SU-DHL-6 (cell line): ENCODE measurements around the gene AMMECR1.

Experiments
- H2AFZ ChIP-seq: fragments of 200-600 bp; sonication (generic); 2 replicates; pipeline ENCODE4 v1.6.1; 2014; ENCODE audit warnings: low read depth, mild to moderate bottlenecking, moderate library complexity, mixed read lengths, antibody characterized with exemption, low read length; ENCODE audit not compliant: severe bottlenecking
- H3F3A ChIP-seq: fragments of 200-600 bp; shearing (Covaris generic); 2 replicates; pipeline ENCODE4 v1.6.0; 2016; ENCODE audit warnings: antibody characterized with exemption, mild to moderate bottlenecking; ENCODE audit not compliant: insufficient read depth
- H3K27ac ChIP-seq: fragments of 200-600 bp; sonication (generic); 2 replicates; pipeline ENCODE4 v1.5.1; 2016; ENCODE audit warnings: low read depth, mild to moderate bottlenecking, low read length, moderate library complexity, mixed read lengths
- H3K27me3 ChIP-seq: fragments of 200-600 bp; sonication (generic), shearing (Covaris generic); 2 replicates; pipeline ENCODE4 v1.6.0; 2014; ENCODE audit warnings: mild to moderate bottlenecking, low read length
- H3K36me3 ChIP-seq: fragments of 200-600 bp; sonication (generic); 2 replicates; pipeline ENCODE4 v1.6.1; 2014; ENCODE audit warnings: mild to moderate bottlenecking, low read length, mixed read lengths
- H3K4me2 ChIP-seq: fragments of 300-600, 200-600 bp; shearing (Covaris generic), sonication (generic); 2 replicates; pipeline ENCODE4 v1.6.0; 2014; ENCODE audit warnings: low read length, low read depth, mild to moderate bottlenecking; ENCODE audit not compliant: poor library complexity, severe bottlenecking
- H3K4me3 ChIP-seq: fragments of 200-600 bp; sonication (generic); 2 replicates; pipeline ENCODE4 v1.5.1; 2014; ENCODE audit warnings: antibody characterized with exemption, low read length, mild to moderate bottlenecking, mixed read lengths; ENCODE audit not compliant: insufficient read depth, poor library complexity, severe bottlenecking
- H3K79me2 ChIP-seq: fragments of 200-600 bp; sonication (generic); 2 replicates; pipeline ENCODE4 v1.6.1; 2014; ENCODE audit warnings: mild to moderate bottlenecking, low read length, moderate library complexity; ENCODE audit not compliant: insufficient read depth
- H3K9ac ChIP-seq: fragments of 200-600 bp; sonication (generic); 2 replicates; pipeline ENCODE4 v1.7.0; 2014; ENCODE audit warnings: mild to moderate bottlenecking, low read length
- H3K9me2 ChIP-seq: fragments of 200-600 bp; sonication (generic); replicated peaks from 2 replicates; pipeline ENCODE4 v1.6.1; 2014; ENCODE audit warnings: low read length; ENCODE audit not compliant: insufficient read depth
- H3K9me3 ChIP-seq: fragments of 200-600 bp; sonication (generic); 2 replicates; pipeline ENCODE4 v1.6.1; 2014; ENCODE audit warnings: low read length, mixed read lengths; ENCODE audit not compliant: insufficient read depth
- H4K20me1 ChIP-seq: fragments of 200-600 bp; sonication (generic); 2 replicates; pipeline ENCODE4 v1.6.1; 2014; ENCODE audit warnings: low read depth, mild to moderate bottlenecking, antibody characterized with exemption, low read length, moderate library complexity, mixed read lengths
- CTCF ChIP-seq: fragments of 200-600 bp; sonication (generic); IDR thresholded peaks from one replicate; pipeline ENCODE4 v1.5.1; 2017; ENCODE audit warnings: antibody characterized with exemption, mild to moderate bottlenecking, low read length, moderate library complexity; ENCODE audit not compliant: insufficient read depth, poor library complexity, severe bottlenecking
- EZH2phosphoT487 ChIP-seq: fragments of 200-600 bp; sonication (generic), shearing (Covaris generic); conservative IDR thresholded peaks from 2 replicates; pipeline ENCODE4 v1.6.1; 2018; ENCODE audit warnings: mild to moderate bottlenecking, antibody characterized with exemption, low read length, moderate library complexity, mixed read lengths

The AMMECR1 gene

GRCh38 chrX:110267874-110268273, 50.0 kb downstream of the AMMECR1 start:
- Histone ChIP-seq H3K9me2 (no peaks in the 10 kb centered on the region), H3F3A (no peaks in the 10 kb centered on the region), H3K9ac (no peak overlapping the region), H3K27me3 (no peaks in the 10 kb centered on the region), H4K20me1 (no peaks in the 10 kb centered on the region), H2AFZ (no peak overlapping the region), H3K36me3 (no peaks in the 10 kb centered on the region), H3K9me3 (no peaks in the 10 kb centered on the region), H3K4me2 (no peak overlapping the region), H3K27ac (no peak overlapping the region), H3K79me2 (no peaks in the 10 kb centered on the region), H3K4me3 (no peak overlapping the region)
- TF ChIP-seq CTCF: no peak
- no peak for TF ChIP-seq EZH2phosphoT487

- no peak overlapping the region for H2AFZ ChIP-seq
- TF ChIP-seq EZH2phosphoT487 (no peak), CTCF (no peak)
- H3K9ac ChIP-seq: no peak overlapping the region
These were observed 52.2 kb downstream of the AMMECR1 start for GRCh38 chrX:110265661-110266060.

GRCh38 chrX:110259117-110259516, 58.8 kb downstream of the AMMECR1 start:
- no peaks in the 10 kb centered on the region for H3K79me2 ChIP-seq
- H3F3A ChIP-seq: no peaks in the 10 kb centered on the region
- no peak overlapping the region for H2AFZ ChIP-seq
- no peaks in the 10 kb centered on the region for H3K27me3 ChIP-seq
- no peak overlapping the region for H3K4me2 ChIP-seq
- H4K20me1 ChIP-seq: no peaks in the 10 kb centered on the region
- no peak overlapping the region for H3K27ac ChIP-seq
- no peaks in the 10 kb centered on the region for H3K9me3 ChIP-seq
- no peak overlapping the region for H3K4me3 ChIP-seq
- TF ChIP-seq EZH2phosphoT487: no peak
- no peak for TF ChIP-seq CTCF
- H3K9me2 ChIP-seq: no peaks in the 10 kb centered on the region
- no peaks in the 10 kb centered on the region for H3K36me3 ChIP-seq
- no peak overlapping the region for H3K9ac ChIP-seq

More at GRCh38 chrX:110265661-110266060, 52.2 kb downstream of the AMMECR1 start:
- Histone ChIP-seq H3K4me3 (no peak overlapping the region), H3K9me2 (no peaks in the 10 kb centered on the region), H3K9me3 (no peaks in the 10 kb centered on the region), H3K4me2 (no peak overlapping the region), H3K27ac (no peak overlapping the region), H3F3A (no peaks in the 10 kb centered on the region), H3K27me3 (no peaks in the 10 kb centered on the region), H3K79me2 (no peaks in the 10 kb centered on the region), H3K36me3 (no peaks in the 10 kb centered on the region), H4K20me1 (no peaks in the 10 kb centered on the region)

GRCh38 chrX:110258552-110258951, 59.3 kb downstream of the AMMECR1 start:
- Histone ChIP-seq H3K27ac (no peak overlapping the region), H3K4me2 (no peak overlapping the region), H3F3A (no peaks in the 10 kb centered on the region), H3K9me2 (no peaks in the 10 kb centered on the region), H3K4me3 (no peak overlapping the region), H2AFZ (no peak overlapping the region), H3K9me3 (no peaks in the 10 kb centered on the region), H4K20me1 (no peaks in the 10 kb centered on the region), H3K27me3 (no peaks in the 10 kb centered on the region), H3K36me3 (no peaks in the 10 kb centered on the region), H3K9ac (no peak overlapping the region), H3K79me2 (no peaks in the 10 kb centered on the region)
- no peak for TF ChIP-seq EZH2phosphoT487
- no peak for TF ChIP-seq CTCF
